ENCODE data around the gene UBA7.

Gene UBA7

GRCh38 chr3:49804141-49805041 is 9.4 kb downstream of the UBA7 start:
- H3K4me3 ChIP-seq (replicated peaks; ENCODE audit: low read depth, low read length) = peak overlapping the region; percentile 69
- DNase-seq (ENCODE audit: extremely low read depth, low read depth) = no peak
- TF ChIP-seq CTCF (IDR thresholded peaks at IDR 0.05; ENCODE audit: low read depth, low read length, missing control alignments) = no peak

GRCh38 chr3:49803465-49804140 is 10.2 kb downstream of the UBA7 start:
- DNase-seq (ENCODE audit: extremely low read depth, low read depth) = no peak
- peak overlapping the region; percentile 69 for H3K4me3 ChIP-seq (replicated peaks; ENCODE audit: low read depth, low read length)
- no peak for TF ChIP-seq CTCF (IDR thresholded peaks at IDR 0.05; ENCODE audit: low read depth, low read length, missing control alignments)

- peak within 1 kb of the TSS; percentile 69 for H3K4me3 ChIP-seq (replicated peaks; ENCODE audit: low read depth, low read length)
- peak; percentile 42 for DNase-seq (ENCODE audit: extremely low read depth, low read depth)
- TF ChIP-seq CTCF (IDR thresholded peaks at IDR 0.05; ENCODE audit: low read depth, low read length, missing control alignments) = peak; percentile 88
Observed at GRCh38 chr3:49802719-49803464, 10.9 kb downstream of the UBA7 start, which contains the start of gene INKA1. TSS of gene INKA1 (plus strand) at chr3:49803261. CDS start at chr3:49803393, 132 bp downstream.

- no peak for DNase-seq (ENCODE audit: extremely low read depth, low read depth)
- TF ChIP-seq CTCF (IDR thresholded peaks at IDR 0.05; ENCODE audit: low read depth, low read length, missing control alignments) = no peak
- no peak overlapping the region for H3K4me3 ChIP-seq (replicated peaks; ENCODE audit: low read depth, low read length)
Observed at GRCh38 chr3:49801160-49801559, 12.6 kb downstream of the UBA7 start.

- DNase-seq (ENCODE audit: extremely low read depth, low read depth) = no peak
- no peak within 1 kb of the TSS for H3K4me3 ChIP-seq (replicated peaks; ENCODE audit: low read depth, low read length)
- no peak for TF ChIP-seq CTCF (IDR thresholded peaks at IDR 0.05; ENCODE audit: low read depth, low read length, missing control alignments)
Observed at GRCh38 chr3:49799761-49800160, 14.0 kb downstream of the UBA7 start, which contains the start of gene CDHR4. TSS of gene CDHR4 (minus strand) at chr3:49799873. CDS start at chr3:49799812, 61 bp downstream.

- H3K4me3 ChIP-seq (replicated peaks; ENCODE audit: low read depth, low read length) = no peak overlapping the region
- no peak for TF ChIP-seq CTCF (IDR thresholded peaks at IDR 0.05; ENCODE audit: low read depth, low read length, missing control alignments)
- DNase-seq (ENCODE audit: extremely low read depth, low read depth) = no peak
Observed at GRCh38 chr3:49799105-49799504, 14.6 kb downstream of the UBA7 start.

Data from HFF-Myc (cell line).